ENCODE measurements around the gene FBXL22. TPM values are rescaled to one million over a fixed set of nuclear protein-coding genes. Genes with fewer than 3 reads are reported as not detected.

The FBXL22 gene
- total RNA-seq, 4 donors from 2014 or later, result 0.19 to 6.5 (median 3.1) TPM

DNA sequence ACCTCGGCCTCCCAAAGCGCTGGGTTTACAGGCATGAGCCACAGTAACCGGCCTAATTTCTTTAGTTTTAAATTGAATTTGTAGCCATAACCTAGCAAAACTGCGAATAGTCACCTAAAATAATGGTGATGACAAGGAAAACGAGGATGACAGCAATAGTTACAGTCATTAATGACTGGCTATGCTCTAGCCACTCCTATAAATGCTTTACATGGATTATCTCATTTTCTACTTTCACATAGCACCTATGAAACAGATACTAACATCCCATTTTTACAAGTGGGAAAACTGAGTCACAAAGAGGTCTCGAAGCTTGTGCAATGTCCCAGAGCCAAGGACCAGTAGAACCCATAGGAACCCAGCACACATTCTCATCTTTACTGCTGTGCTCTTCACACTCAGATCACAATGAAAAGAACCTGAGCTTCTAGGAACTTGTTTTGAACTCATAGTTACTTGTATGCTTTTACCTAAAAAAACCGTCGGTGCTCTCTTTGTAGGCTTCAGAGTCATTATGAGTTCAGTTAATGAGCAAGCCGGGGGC lies 39.4 kb downstream of the FBXL22 start:
- Histone ChIP-seq H3K4me1 (no peaks in the 10 kb centered on the region), H3K27me3 (no peaks in the 10 kb centered on the region), H3K27ac (no peak overlapping the region), H3K9me3 (no peaks in the 10 kb centered on the region), H3K4me3 (no peak overlapping the region), H3K36me3 (peaks cover 0 to 100% (median 23%) of the 10 kb centered on the region in 3 donors)
- DNase-seq, result no peak
- intact Hi-C loops (cut with DNase I), result no loop called here
- 95% methylated on average over 9 of the region's 9 CpGs for WGBS, 2 donors
- TF ChIP-seq, protein P1, sequence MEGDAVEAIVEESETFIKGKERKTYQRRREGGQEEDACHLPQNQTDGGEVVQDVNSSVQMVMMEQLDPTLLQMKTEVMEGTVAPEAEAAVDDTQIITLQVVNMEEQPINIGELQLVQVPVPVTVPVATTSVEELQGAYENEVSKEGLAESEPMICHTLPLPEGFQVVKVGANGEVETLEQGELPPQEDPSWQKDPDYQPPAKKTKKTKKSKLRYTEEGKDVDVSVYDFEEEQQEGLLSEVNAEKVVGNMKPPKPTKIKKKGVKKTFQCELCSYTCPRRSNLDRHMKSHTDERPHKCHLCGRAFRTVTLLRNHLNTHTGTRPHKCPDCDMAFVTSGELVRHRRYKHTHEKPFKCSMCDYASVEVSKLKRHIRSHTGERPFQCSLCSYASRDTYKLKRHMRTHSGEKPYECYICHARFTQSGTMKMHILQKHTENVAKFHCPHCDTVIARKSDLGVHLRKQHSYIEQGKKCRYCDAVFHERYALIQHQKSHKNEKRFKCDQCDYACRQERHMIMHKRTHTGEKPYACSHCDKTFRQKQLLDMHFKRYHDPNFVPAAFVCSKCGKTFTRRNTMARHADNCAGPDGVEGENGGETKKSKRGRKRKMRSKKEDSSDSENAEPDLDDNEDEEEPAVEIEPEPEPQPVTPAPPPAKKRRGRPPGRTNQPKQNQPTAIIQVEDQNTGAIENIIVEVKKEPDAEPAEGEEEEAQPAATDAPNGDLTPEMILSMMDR (IDR thresholded peaks at IDR 0.05), result no peak
- TF ChIP-seq POLR2A (IDR thresholded peaks at IDR 0.05), result no peak

DNA sequence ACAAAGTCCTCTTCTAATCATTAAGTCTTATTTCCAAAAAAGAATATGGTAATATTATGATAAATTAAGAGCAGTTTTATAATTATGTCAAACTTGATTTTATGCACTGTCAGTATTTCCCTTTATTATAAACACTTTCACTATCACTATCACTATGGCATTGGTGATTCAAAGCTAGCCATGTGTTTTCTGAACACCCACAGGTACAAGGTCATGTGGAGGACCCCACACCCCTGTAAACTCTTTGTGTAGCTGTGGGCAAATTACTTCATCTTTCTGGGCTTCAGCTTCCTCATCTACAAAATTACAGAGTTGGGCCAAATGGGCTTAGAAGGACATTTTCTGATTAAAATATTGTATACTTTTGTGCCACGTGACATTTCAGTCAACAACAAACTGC lies 41.7 kb downstream of the FBXL22 start:
- no peak overlapping the region for H3K4me3 ChIP-seq
- H3K9me3 ChIP-seq, result no peaks in the 10 kb centered on the region
- intact Hi-C loops (cut with DNase I), result no loop called here
- H3K27me3 ChIP-seq, result no peaks in the 10 kb centered on the region
- no peak for DNase-seq
- H3K36me3 ChIP-seq, result peaks cover 0 to 100% (median 10%) of the 10 kb centered on the region in 3 donors
- TF ChIP-seq, protein P1 (IDR thresholded peaks at IDR 0.05), result no peak
- TF ChIP-seq POLR2A (IDR thresholded peaks at IDR 0.05), result no peak
- H3K27ac ChIP-seq, result no peak overlapping the region
- no peaks in the 10 kb centered on the region for H3K4me1 ChIP-seq
- 95 to 100% methylated on average over 1 of the region's 1 CpG for WGBS, 2 donors

DNA sequence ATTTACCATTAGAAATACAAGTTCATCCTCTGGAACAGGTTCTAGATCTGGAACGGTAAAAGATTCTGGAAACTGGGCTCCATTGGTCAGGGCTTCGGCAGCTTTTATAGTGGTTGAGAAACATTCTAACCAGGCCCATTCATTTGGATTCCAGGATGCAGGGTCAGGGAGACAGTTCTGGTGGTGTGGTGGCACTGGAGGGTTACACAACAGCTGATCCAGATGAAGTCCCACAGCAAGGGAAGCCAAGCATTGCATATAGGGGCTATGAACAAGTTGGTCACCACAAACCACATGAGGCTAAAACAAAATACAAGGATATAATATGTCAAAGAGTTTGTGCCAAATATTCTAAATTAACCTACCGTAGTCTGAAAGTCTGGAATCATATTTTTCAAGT lies 43.0 kb downstream of the FBXL22 start:
- DNase-seq, result no peak
- TF ChIP-seq POLR2A (IDR thresholded peaks at IDR 0.05), result no peak
- TF ChIP-seq, protein P1 (IDR thresholded peaks at IDR 0.05), result no peak
- 94 to 97% methylated on average over 2 to 3 of the region's 3 CpGs for WGBS, 2 donors
- Histone ChIP-seq H3K9me3 (no peaks in the 10 kb centered on the region), H3K36me3 (peaks cover 0 to 100% (median 10%) of the 10 kb centered on the region in 3 donors), H3K4me1 (no peaks in the 10 kb centered on the region), H3K4me3 (no peak overlapping the region), H3K27ac (no peak overlapping the region), H3K27me3 (no peaks in the 10 kb centered on the region)
- intact Hi-C loops (cut with DNase I), result no loop called here

Other genes starting within 250 kb of the FBXL22 start
- gene CA12, start 215.5 kb upstream of the FBXL22 start, total RNA-seq, result 100 to 1,000 TPM; 126 to 156 (median 143) TPM
- gene USP3, start 92.8 kb upstream of the FBXL22 start, total RNA-seq, result 10 to 100 TPM; 27.3 to 52.8 (median 32.2) TPM
- 10 to 100 TPM; 41.7 to 69.2 (median 59.0) TPM for gene HERC1, start 236.6 kb downstream of the FBXL22 start, total RNA-seq